HG03064 (cell line): ENCODE measurements around the gene ARHGDIG.
"Not testable (repeated sequence)": the region's sequence is repeated elsewhere in the genome, so short reads cannot be mapped to it uniquely, and the experiment has no call there.

Experiments
- ATAC-seq: cut with Tn5 transposase; IDR thresholded peaks from one replicate; pipeline ENCODE4 v1.9.1; 2021; ENCODE audit warnings: low read depth; ENCODE audit not compliant: unreplicated experiment

ARHGDIG gene

GRCh38 chr16:280552-280951 lies at the start of gene ARHGDIG:
Gene ARHGDIG (plus strand): TSS chr16:280591. CDS start chr16:280681, 90 bp downstream.
- no peak for ATAC-seq

DNA sequence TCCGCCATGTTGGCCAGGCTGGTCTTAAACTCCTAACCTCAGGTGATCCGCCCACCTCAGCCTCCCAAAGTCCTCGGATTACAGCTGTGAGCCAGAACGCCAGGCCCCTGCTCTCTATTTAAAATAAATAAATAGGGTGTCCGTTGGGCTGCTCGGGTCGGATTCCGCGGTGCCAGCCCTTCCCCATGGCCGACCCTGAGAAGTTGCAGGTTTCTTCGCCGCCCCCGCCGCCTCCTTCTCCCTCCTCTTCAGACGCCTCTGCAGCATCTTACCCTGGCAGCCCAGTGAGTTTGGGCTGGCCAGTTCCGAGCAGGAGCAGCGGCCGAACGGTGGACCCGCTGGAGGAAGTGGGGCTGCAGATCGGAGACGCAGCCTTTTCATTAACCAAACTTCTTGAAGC lies 49.4 kb upstream of the ARHGDIG start:
- no peak for ATAC-seq

- peak; percentile 88 for ATAC-seq
Observed at GRCh38 chr16:234468-235305, 45.7 kb upstream of the ARHGDIG start, which contains the start of gene FAM234A. Gene FAM234A (plus strand): TSS chr16:234821. CDS start chr16:254414, 19,593 bp downstream.

GRCh38 chr16:239948-240277 lies 40.5 kb upstream of the ARHGDIG start:
- ATAC-seq, result no peak

- ATAC-seq, result no peak
Observed at GRCh38 chr16:240559-240958, 39.8 kb upstream of the ARHGDIG start.

GRCh38 chr16:242281-242680 lies 38.1 kb upstream of the ARHGDIG start:
- no peak for ATAC-seq

- ATAC-seq, result no peak
Observed at GRCh38 chr16:243348-243747, 37.0 kb upstream of the ARHGDIG start.

DNA sequence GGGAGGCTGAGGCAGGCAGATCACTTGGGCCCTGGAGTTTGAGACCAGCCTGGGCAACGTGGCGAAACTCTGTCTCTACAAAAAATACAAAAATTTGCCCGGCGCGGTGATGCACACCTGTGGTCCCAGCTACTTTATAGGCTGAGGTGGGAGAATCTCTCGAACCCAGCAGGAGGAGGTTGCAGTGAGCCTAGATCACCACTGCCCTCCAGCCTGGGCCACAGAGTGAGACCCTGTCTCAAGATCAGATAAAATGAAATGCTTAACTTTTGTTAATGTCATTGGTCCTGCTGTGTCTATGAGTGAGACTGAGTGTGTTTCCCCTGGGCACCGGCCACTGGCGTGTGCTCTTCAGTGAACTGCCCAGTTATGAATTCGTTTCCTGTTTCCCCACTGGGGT lies 35.3 kb upstream of the ARHGDIG start:
- ATAC-seq, result no peak

DNA sequence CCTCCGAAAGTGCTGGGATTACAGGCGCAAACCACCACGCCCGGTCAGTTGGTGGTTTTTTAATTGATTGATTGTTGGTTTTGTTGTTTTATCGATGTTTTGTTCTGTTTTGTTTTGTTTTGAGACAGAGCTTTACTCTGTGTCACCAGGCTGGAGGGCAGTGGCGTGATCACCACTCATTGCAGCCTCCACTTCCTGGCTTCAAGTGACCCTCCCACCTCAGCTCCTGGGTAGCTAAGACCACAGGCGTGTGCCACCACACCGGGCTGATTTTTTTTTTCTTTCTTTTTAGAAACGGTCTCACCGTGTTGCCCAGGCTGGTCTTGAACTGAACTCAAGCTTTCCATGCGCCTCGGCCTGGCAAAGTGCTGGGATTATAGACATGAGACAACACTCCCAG lies 33.4 kb upstream of the ARHGDIG start:
- no peak for ATAC-seq

DNA sequence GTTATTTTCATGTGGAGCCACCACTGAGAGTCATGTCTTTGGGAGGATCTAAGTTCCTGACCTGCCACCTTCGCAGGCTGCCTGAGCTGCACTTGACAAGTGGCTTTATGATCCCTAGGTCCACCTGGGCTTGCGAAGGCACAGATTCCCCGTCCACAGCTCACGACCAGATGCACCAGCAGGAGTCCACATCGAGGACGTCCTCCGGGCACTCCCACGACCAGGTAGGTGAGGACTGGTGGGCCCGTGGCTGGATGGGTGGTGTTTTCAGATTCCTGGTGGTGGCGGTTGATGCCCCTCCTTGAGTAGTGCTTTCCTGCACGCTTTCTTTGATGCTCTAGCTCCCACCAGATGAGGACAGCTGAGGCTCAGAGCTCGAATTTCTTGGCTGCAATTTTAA lies 31.0 kb upstream of the ARHGDIG start:
- no peak for ATAC-seq

- ATAC-seq, result no peak
Observed at GRCh38 chr16:252366-253337, 27.7 kb upstream of the ARHGDIG start.

- ATAC-seq, result no peak
Observed at GRCh38 chr16:253833-254232, 26.6 kb upstream of the ARHGDIG start.

- ATAC-seq, result no peak
Observed at GRCh38 chr16:254461-254860, 25.9 kb upstream of the ARHGDIG start.

- no peak for ATAC-seq
Observed at GRCh38 chr16:255183-255582, 25.2 kb upstream of the ARHGDIG start.

- ATAC-seq, result not testable (repeated sequence)
Observed at GRCh38 chr16:258091-258490, 22.3 kb upstream of the ARHGDIG start.

DNA sequence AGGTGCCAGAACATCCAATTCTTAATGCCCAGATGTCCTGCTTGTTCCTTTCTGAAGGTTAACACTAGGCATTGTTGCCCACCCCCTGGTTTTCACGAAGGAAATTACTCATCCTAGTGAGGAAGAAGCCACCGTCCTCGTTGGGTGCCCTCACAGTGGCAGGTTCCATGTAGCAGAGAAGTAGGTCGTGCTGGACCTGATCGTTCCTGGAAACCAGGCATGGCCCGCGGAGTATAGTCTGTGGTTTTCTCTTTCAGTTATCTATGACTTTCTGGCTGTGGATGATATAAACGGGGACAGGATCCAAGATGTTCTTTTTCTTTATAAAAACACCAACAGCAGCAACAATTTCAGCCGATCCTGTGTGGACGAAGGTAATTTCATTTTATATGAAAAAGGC lies 21.2 kb upstream of the ARHGDIG start:
- ATAC-seq, result no peak

GRCh38 chr16:259814-260253 lies 20.6 kb upstream of the ARHGDIG start:
- no peak for ATAC-seq

GRCh38 chr16:260326-260725 lies 20.1 kb upstream of the ARHGDIG start:
- ATAC-seq, result no peak

DNA sequence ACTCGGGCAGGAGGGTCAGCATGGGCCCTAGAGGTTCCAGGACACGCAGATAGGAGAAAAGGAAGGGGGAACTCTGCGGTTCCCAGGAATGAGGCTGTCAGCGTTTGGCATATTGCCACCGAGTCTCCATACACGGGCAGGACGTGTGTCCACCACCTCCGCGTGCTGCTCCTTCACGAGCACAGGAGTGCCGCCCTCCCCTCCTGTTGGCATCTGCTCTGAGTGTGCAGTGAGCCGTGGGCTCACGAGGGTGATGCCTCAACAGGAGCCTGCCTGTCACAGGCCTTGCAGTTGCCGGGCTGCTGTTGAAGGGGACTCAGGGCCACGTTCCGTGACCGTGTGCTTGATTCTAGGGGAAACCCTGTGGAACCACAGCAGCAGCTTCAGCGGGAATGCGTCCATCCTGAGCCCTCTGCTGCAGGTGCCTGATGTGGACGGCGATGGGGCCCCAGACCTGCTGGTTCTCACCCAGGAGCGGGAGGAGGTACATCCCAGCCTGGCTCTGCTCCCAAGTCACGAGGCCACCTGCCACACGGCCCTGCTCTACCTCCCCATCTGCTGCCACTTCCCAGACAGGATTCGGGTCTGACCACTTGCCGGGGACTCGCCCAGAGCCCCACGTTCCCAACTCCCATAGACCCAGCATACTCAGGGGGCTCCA lies 19.2 kb upstream of the ARHGDIG start:
- ATAC-seq, result no peak

DNA sequence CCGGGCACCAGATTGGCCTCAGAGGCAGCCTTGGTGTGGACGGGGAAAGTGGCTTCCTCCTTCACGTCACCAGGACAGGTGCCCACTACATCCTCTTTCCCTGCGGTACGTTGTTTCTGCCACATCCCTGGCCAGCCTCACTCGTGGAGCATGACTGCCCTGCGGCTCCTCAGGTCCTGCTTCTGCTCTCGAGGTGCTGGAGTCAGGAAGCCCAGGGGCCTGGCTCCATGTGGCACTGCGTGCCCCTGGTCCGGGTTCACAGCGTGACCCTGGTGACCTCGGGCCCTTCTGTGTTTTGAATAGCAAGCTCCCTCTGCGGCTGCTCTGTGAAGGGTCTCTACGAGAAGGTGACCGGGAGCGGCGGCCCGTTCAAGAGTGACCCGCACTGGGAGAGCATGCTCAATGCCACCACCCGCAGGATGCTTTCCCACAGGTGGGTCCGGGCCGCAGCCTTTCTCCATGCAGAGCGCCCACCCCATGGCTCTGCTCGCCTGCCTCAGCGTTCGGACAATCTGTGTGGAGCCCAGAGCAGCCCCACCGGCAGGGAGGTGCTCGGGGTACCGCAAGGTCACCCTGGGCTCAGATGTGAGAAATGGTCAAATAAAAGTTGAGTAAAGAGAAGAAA lies 18.2 kb upstream of the ARHGDIG start:
- no peak for ATAC-seq
